PC-3 (cell line): ENCODE results near the gene AFTPH.

Source experiments
- CTCF ChIP-seq: fragments of 300-600 bp; sonication (generic); conservative IDR thresholded peaks from 2 replicates; pipeline ENCODE4 v1.5.1; 2017; ENCODE audit warnings: antibody characterized with exemption, low read depth, mild to moderate bottlenecking, low read length
- EZH2 ChIP-seq: fragments of 300-600 bp; sonication (generic); IDR thresholded peaks from one replicate; pipeline ENCODE4 v1.6.1; 2017; ENCODE audit warnings: antibody characterized with exemption, mild to moderate bottlenecking, low read length; ENCODE audit not compliant: unreplicated experiment
- EZH2phosphoT487 ChIP-seq: fragments of 300-600 bp; sonication (generic); IDR thresholded peaks from 2 replicates; pipeline ENCODE4 v1.6.1; 2018; ENCODE audit warnings: mild to moderate bottlenecking, antibody characterized with exemption, low read length, borderline replicate concordance

DNA sequence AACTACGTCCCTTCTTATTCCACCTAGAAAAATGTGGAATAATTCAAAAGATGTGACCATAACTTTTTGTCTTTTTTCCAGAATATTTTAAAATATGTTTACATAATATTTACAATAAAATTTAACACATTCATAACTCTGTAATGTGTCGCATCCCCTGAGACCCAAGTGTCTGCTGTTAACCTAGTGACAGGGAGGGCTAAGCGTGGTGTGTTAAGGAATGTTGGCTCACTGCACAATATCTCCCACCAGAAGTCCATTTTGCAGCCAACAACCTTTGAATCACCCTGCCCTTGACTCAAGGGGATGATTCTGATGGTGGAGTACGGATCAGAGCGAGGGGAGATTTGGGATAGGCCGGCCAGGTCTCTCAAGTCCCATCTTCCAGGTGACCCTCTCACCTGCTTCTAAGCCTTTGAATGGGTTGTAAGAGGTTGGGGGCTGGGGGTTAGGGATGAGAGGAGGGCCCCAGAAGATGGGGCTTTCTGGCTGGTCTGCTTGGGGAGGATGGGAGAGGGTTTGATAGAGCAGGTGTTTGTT, 86.3 kb downstream of the AFTPH start:
- TF ChIP-seq EZH2 (no peak), CTCF (no peak), EZH2phosphoT487 (no peak)
